ENCODE measurements around the gene C11orf71.

The C11orf71 gene

GRCh38 chr11:114399490-114400215 lies 658 bp downstream of the C11orf71 start:
- DNase-seq (ENCODE audit: low read depth in 2 of 2, low spot score in 1 of 2): no peak

GRCh38 chr11:114398303-114398920 lies 1.9 kb downstream of the C11orf71 start:
- no peak for DNase-seq (ENCODE audit: low read depth in 2 of 2, low spot score in 1 of 2)

- DNase-seq (ENCODE audit: low read depth in 2 of 2, low spot score in 1 of 2): no peak
Measured at GRCh38 chr11:114397349-114397982, 2.8 kb downstream of the C11orf71 start.

- no peak for DNase-seq (ENCODE audit: low read depth in 2 of 2, low spot score in 1 of 2)
Measured at GRCh38 chr11:114396916-114397315, 3.4 kb downstream of the C11orf71 start.

DNA sequence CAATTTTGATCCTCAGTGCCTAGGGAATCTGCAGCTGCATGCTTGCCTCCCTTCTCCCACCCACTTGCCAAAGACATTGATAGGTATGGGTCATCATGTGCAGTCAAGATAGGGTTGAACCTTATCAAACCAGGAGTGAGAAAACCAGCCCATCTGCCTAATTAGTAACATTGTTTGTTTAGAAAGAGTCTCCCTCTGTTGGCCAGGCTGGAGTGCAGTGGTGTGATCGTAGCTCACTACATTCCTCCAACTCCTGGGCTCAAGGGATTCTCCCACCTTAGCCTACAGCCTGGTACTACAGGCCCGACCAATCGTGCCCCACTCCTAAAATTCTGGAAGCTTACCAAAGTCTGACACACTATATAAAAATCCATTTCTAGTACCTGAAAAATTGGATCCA lies 4.6 kb downstream of the C11orf71 start:
- no peak for DNase-seq (ENCODE audit: low read depth in 2 of 2, low spot score in 1 of 2)

DNA sequence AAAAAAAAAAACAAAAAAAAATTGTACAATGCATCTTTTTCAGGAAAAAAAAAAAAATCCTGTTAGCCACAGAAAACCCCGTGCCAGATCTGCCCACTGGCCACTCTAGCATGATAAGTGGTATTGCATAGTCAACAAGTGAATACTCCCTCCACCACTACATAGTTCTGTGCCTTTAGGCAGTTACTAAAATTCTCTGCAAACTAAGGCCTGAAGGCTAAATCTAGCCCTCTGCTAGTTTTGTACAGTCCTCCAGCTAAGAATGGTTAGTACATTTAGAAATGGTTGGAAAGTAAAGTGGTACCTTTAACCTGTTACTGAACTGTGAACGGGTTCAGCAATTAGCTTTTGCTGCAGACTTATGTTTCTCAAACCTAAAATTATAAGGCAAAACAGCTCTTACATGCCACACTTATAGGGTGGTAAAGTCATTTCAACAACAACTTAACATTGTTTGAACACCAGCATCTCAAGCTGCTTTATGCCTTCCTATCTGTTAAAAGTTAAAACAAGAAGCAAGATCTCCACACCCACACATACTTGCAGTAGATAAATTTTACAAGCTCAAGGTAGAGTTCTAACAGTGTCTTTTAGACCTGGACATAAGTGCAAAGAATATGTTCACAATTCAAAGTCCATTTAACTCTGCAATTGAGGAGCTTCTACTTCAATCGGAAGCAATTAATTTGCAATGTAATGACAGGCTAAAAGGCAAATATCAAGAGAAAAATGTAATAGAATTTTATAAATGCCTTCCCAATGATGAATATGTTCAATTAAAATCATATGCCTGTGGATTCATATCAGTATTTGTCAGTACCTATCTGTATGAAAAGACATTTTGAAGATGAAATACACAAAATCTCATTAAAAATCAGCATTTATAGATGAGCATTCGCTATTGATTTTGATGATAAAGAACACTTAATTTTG lies 7.3 kb downstream of the C11orf71 start:
- DNase-seq (ENCODE audit: low read depth in 2 of 2, low spot score in 1 of 2): no peak

GRCh38 chr11:114386545-114386944 lies 13.8 kb downstream of the C11orf71 start:
- no peak for DNase-seq (ENCODE audit: low read depth in 2 of 2, low spot score in 1 of 2)

- no peak for DNase-seq (ENCODE audit: low read depth in 2 of 2, low spot score in 1 of 2)
Measured at GRCh38 chr11:114386131-114386530, 14.2 kb downstream of the C11orf71 start.

- DNase-seq (ENCODE audit: low read depth in 2 of 2, low spot score in 1 of 2): no peak
Measured at GRCh38 chr11:114384487-114384886, 15.8 kb downstream of the C11orf71 start.

- DNase-seq (ENCODE audit: low read depth in 2 of 2, low spot score in 1 of 2): no peak
Measured at GRCh38 chr11:114382509-114382908, 17.8 kb downstream of the C11orf71 start.

GRCh38 chr11:114379394-114380069 lies 20.8 kb downstream of the C11orf71 start:
- DNase-seq (ENCODE audit: low read depth in 2 of 2, low spot score in 1 of 2): no peak

DNA sequence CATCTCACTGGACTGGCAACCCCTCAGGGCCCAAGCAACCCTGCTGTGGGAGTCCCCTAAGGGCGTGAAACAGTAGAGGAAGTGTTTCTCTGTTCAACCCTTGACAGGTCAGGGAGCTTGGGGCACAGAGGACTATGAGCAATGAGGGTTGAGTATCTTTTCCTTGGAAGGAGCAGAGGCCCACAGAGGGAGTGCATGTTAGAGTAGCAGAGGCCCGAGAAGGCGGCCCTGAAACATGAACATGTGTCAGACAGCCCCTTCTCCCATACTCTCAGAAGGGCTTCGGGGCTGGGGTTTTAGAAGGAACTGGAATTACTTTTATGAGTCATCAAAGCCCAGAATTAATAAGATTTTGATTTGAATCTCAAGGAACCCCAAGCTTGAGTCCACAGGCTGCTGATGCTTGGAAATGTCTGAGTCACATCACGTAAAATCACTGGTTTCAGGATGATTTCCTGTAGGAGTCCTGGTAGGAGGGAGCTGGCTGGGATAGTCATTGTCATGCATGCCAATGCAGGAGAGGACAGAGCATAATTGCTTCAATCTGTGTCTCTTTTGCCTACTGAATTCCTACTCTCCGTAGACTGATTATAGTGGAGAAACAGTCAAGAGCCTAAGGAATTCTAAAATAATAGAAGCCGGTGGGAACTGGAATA lies 22.6 kb downstream of the C11orf71 start:
- DNase-seq (ENCODE audit: low read depth in 2 of 2, low spot score in 1 of 2): no peak

DNA sequence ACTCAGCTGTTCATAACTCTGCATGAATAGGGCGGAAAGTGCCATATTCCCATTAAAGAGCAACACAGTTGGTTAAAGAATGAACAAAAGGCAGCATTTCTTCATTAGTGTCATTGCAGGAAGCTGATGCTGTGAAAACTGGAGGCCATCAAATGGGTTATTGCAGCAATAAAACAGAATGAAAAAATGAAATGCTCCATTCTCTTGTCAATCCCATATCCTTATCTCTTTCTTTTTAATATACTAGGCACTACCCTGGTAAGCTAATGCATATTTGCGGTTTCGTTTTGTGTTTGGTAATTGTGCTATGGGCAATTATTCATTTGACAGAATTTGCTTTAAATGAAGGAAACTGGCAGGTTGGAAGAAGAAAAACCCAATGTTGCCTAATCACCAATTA lies 25.3 kb downstream of the C11orf71 start:
- no peak for DNase-seq (ENCODE audit: low read depth in 2 of 2, low spot score in 1 of 2)

DNA sequence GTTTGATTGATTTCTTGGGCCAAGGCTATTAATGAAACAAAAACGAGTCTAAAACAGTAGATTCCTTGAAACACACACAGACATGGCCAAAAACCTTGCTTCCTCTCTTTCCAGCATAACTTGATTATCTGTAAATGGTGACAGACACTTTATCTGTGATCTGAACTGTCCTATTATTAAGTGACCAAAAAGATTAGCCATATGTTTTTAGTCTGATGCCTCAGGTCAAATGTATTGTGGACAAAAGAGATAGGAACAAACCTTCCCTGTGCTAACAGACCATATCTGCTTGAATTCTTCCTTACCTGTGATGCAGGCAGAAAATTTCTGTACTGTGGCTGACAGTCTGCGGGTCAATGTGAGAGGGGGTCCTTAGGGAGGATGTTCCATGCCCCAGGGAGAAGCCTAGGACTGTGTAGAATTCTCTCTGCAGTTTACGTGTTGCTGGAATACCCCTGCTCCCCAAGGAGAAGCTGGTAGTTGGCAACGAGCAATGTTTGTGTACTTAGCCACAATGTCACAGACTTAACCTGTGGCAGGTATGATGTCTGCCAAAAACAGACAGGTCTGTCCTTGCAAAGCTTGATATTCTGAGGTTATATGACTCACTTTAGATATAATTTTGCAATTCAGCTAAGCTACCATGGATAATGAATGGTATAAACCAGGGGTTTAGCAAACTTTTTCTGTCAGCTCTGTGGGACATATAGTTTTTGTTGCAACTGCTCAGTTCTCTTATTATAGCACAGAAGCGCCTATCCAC lies 31.2 kb downstream of the C11orf71 start:
- no peak for DNase-seq (ENCODE audit: low read depth in 2 of 2, low spot score in 1 of 2)

DNA sequence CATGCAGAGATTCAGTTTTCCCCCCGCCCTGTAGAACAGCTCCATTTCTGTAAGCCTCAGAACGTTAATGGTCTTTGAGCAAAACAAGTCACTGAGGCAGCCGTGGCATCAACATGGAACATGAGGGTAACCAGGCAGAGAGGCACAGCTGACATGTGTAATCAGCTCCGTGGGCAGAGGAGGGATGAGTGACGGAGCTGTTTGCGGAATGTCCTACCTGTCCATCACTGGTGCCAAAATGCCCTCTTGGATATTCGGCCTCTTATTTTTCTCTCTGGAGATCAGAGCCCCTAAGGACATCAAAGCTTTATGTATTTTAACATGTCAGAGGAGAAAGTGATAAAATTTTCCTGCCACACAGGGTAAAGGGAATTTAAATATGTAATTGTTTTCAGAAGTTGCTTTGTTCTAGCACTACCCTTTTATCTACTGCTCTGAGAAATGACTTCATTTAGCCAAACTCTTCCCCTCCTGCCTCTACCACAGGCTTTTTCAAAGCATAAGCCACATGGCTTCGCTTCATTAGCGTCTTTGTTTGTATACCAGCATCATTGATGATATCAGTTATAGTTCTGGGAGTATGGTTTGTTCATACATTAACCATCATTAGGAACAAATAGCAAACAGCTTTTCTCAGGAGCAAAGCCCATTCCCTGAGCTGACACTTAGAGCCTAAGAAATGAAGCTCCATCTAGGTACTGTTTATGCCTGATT lies 32.9 kb downstream of the C11orf71 start:
- no peak for DNase-seq (ENCODE audit: low read depth in 2 of 2, low spot score in 1 of 2)

- DNase-seq (ENCODE audit: low read depth in 2 of 2, low spot score in 1 of 2): no peak
Measured at GRCh38 chr11:114366331-114367243, 33.7 kb downstream of the C11orf71 start.

- no peak for DNase-seq (ENCODE audit: low read depth in 2 of 2, low spot score in 1 of 2)
Measured at GRCh38 chr11:114362958-114363357, 37.4 kb downstream of the C11orf71 start.

- no peak for DNase-seq (ENCODE audit: low read depth in 2 of 2, low spot score in 1 of 2)
Measured at GRCh38 chr11:114362326-114362725, 38.0 kb downstream of the C11orf71 start.
